Natural killer cell (primary cell): ENCODE measurements around the gene PPP1R17. TPM values are rescaled to one million over a fixed set of nuclear protein-coding genes. Genes with fewer than 3 reads are reported as not detected.

ENCODE experiments used
- ATAC-seq, 3 donors: fragments of 150-1000 bp in 2 of 3; fragments of 200-7000 bp in 1 of 3; cut with Tn5 transposase; 1 replicate in 1 of 3; 2 replicates in 2 of 3; pipeline ENCODE4 v1.10.0; 2021; ENCODE audit warnings: mild to moderate bottlenecking in 2 of 3, moderate library complexity in 2 of 3
- DNase-seq, 2 donors: peaks; one replicate each; pipeline versions ENCODE4 v3.0.0 to v3.0.0-alpha.2; 2013 to 2021; ENCODE audit warnings: mixed read lengths in 1 of 2
- H3K27ac ChIP-seq: one replicate; pipeline ENCODE4 v1.5.1; 2013; ENCODE audit warnings: mild to moderate bottlenecking, low read length
- H3K27me3 ChIP-seq: one replicate; pipeline ENCODE4 v1.6.1; 2013; ENCODE audit warnings: low read length; ENCODE audit not compliant: control insufficient read depth, insufficient read depth
- H3K36me3 ChIP-seq: one replicate; pipeline ENCODE4 v1.6.1; 2013; ENCODE audit warnings: low read length; ENCODE audit not compliant: control insufficient read depth, insufficient read depth
- H3K4me1 ChIP-seq: one replicate; pipeline ENCODE4 v1.6.1; 2013; ENCODE audit warnings: low read length; ENCODE audit not compliant: control insufficient read depth, insufficient read depth
- H3K4me3 ChIP-seq: one replicate; pipeline ENCODE4 v1.5.1; 2013; ENCODE audit warnings: low read length
- H3K9me3 ChIP-seq: one replicate; pipeline ENCODE4 v1.6.1; 2013; ENCODE audit warnings: low read length; ENCODE audit not compliant: control insufficient read depth, insufficient read depth
- H3K27ac Mint-ChIP-seq, 2 donors: one replicate each; pipeline ENCODE4 v1.8.0; 2022; ENCODE audit warnings: mild to moderate bottlenecking in 2 of 2, mixed read lengths in 2 of 2, moderate library complexity in 1 of 2
- H3K27me3 Mint-ChIP-seq, 2 donors: one replicate each; pipeline ENCODE4 v1.8.0; 2022; ENCODE audit warnings: low read depth in 2 of 2, mixed read lengths in 2 of 2
- H3K36me3 Mint-ChIP-seq: one replicate; pipeline ENCODE4 v1.8.0; 2022; ENCODE audit warnings: mixed read lengths
- H3K4me1 Mint-ChIP-seq, 2 donors: one replicate each; pipeline ENCODE4 v1.8.0; 2022; ENCODE audit warnings: mixed read lengths in 2 of 2
- H3K4me3 Mint-ChIP-seq: one replicate; pipeline ENCODE4 v1.8.0; 2022; ENCODE audit warnings: mild to moderate bottlenecking, moderate library complexity, mixed read lengths
- H3K9me3 Mint-ChIP-seq, 2 donors: one replicate each; pipeline ENCODE4 v1.8.0; 2022; ENCODE audit warnings: mixed read lengths in 2 of 2
- CTCF ChIP-seq: fragments of 200-600 bp; IDR thresholded peaks from one replicate; pipeline ENCODE4 v1.8.0; 2022; ENCODE audit warnings: antibody characterized with exemption
- WGBS: methylation state at CpG from one replicate; pipeline ENCODE4 v1.1.7; 2013; ENCODE audit warnings: missing lambda C conversion rate; ENCODE audit not compliant: insufficient coverage; 5-methylcytosine and 5-hydroxymethylcytosine counted together
- intact Hi-C: fragments of 100-400 bp; cut with micrococcal nuclease; formaldehyde crosslinking; loops from one replicate; pipeline ENCODE4 v1.14.2; 2022
- total RNA-seq, 4 donors: library from RNA; stranded (reverse); fragments of 120-200 nt in 1 of 4; gene quantifications; one replicate each; pipeline versions ENCODE4 v1.2.3 to v1.2.4, GENCODE V29; 2013 to 2022

Gene PPP1R17
- total RNA-seq, 3 donors from 2014 or later (not counting 1 experiment from before 2014, with no cell fraction given): not detected

GRCh38 chr7:31705377-31705776, 18.4 kb downstream of the PPP1R17 start:
- no peak for DNase-seq
- TF ChIP-seq CTCF: no peak
- Mint-ChIP-seq H3K36me3 (no peaks in the 10 kb centered on the region), H3K9me3 (peaks cover 0 to 2% of the 10 kb centered on the region in 2 donors), H3K4me3 (no peak overlapping the region), H3K27me3 (no peaks in the 10 kb centered on the region), H3K27ac (no peak overlapping the region), H3K4me1 (no peaks in the 10 kb centered on the region)
- no peak for ATAC-seq
- Histone ChIP-seq H3K9me3 (no peaks in the 10 kb centered on the region), H3K27ac (no peak overlapping the region), H3K4me3 (no peak overlapping the region), H3K36me3 (no peaks in the 10 kb centered on the region), H3K27me3 (no peaks in the 10 kb centered on the region), H3K4me1 (no peaks in the 10 kb centered on the region)
- 76% methylated on average over 3 of the region's 3 CpGs for WGBS
- intact Hi-C loops: no loop called here

GRCh38 chr7:31707089-31707488, 20.1 kb downstream of the PPP1R17 start:
- no peak for DNase-seq
- Mint-ChIP-seq H3K27me3 (no peaks in the 10 kb centered on the region), H3K36me3 (no peaks in the 10 kb centered on the region), H3K4me3 (no peak overlapping the region), H3K4me1 (no peaks in the 10 kb centered on the region), H3K27ac (no peak overlapping the region), H3K9me3 (peaks cover 2 to 7% of the 10 kb centered on the region in 2 donors)
- Histone ChIP-seq H3K36me3 (no peaks in the 10 kb centered on the region), H3K9me3 (no peaks in the 10 kb centered on the region), H3K27ac (no peak overlapping the region), H3K27me3 (no peaks in the 10 kb centered on the region), H3K4me1 (no peaks in the 10 kb centered on the region), H3K4me3 (no peak overlapping the region)
- no peak for ATAC-seq
- TF ChIP-seq CTCF: no peak
- intact Hi-C loops: no loop called here
- WGBS: 54% methylated on average over 4 of the region's 5 CpGs

DNA sequence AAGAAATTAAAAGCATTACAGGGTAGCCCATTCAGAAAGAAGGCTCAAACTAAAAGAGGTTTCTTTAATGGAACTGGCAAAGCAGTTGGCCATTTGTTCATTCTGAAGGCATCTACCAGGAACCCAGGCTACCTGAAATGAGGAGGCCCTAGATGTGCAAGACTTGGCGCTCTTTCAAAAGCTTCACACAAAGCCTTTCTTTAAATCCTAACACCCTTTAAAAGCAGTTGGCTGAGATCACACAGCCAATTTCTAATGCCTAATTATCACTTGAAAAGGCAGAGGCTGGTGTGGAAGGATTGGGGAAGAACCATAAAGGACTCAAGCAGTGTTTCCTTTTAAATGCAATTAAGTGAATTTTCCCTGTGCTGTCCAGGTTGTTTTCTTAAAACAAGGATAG, 23.2 kb downstream of the PPP1R17 start:
- H3K27me3 ChIP-seq: no peaks in the 10 kb centered on the region
- no peaks in the 10 kb centered on the region for H3K4me1 ChIP-seq
- no peak for TF ChIP-seq CTCF
- H3K36me3 Mint-ChIP-seq: no peaks in the 10 kb centered on the region
- H3K27me3 Mint-ChIP-seq: no peaks in the 10 kb centered on the region
- no peaks in the 10 kb centered on the region for H3K4me1 Mint-ChIP-seq
- no peak overlapping the region for H3K27ac Mint-ChIP-seq
- H3K9me3 Mint-ChIP-seq: peaks cover 2 to 13% of the 10 kb centered on the region in 2 donors
- ATAC-seq (no peak), DNase-seq (no peak)
- H3K4me3 ChIP-seq: no peak overlapping the region
- no peak overlapping the region for H3K27ac ChIP-seq
- WGBS: 67% methylated on average over 1 of the region's 1 CpG
- intact Hi-C loops: no loop called here
- H3K4me3 Mint-ChIP-seq: no peak overlapping the region
- no peaks in the 10 kb centered on the region for H3K9me3 ChIP-seq
- no peaks in the 10 kb centered on the region for H3K36me3 ChIP-seq

DNA sequence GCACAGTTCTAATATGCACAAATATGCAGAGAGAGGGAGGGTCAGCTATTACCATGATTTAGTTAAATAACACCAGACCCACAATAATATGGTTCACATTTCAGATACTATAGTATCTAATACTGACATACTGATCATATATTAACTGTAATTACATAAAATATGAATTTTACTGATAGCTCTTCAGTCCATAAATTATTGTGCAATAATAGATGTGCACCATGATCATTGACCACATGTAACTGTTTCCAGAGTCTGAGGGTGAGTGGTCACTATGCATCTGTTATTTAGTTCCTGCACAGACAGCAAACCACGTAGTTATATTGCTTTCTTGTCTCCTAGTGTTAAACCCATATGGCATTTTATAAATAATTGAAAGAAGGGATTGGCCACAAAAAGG, 29.3 kb downstream of the PPP1R17 start:
- H3K9me3 ChIP-seq: no peaks in the 10 kb centered on the region
- peaks cover 2 to 10% of the 10 kb centered on the region in 2 donors for H3K9me3 Mint-ChIP-seq
- no peaks in the 10 kb centered on the region for H3K36me3 Mint-ChIP-seq
- no peak overlapping the region for H3K27ac Mint-ChIP-seq
- H3K27ac ChIP-seq: no peak overlapping the region
- no peak overlapping the region for H3K4me3 ChIP-seq
- whole genome bisulfite sequencing: 80% methylated on average over 1 of the region's 1 CpG
- intact Hi-C loops: no loop called here
- no peak for TF ChIP-seq CTCF
- H3K4me1 ChIP-seq: no peaks in the 10 kb centered on the region
- DNase-seq (no peak), ATAC-seq (no peak)
- no peak overlapping the region for H3K4me3 Mint-ChIP-seq
- H3K4me1 Mint-ChIP-seq: no peaks in the 10 kb centered on the region
- no peaks in the 10 kb centered on the region for H3K27me3 ChIP-seq
- no peaks in the 10 kb centered on the region for H3K36me3 ChIP-seq
- no peaks in the 10 kb centered on the region for H3K27me3 Mint-ChIP-seq
